Cardiac fibroblast (primary cell): ENCODE measurements around the gene HEATR5B.

Experiments
- DNase-seq, 2 donors: peaks; one replicate each; pipeline versions ENCODE4 v3.0.0 to v3.0.0-alpha.2; 2010; ENCODE audit warnings: low read depth in 2 of 2
- H3K4me3 ChIP-seq, 2 donors: replicated peaks in 1 of 2; 1 replicate in 1 of 2; 2 replicates in 1 of 2; pipeline ENCODE4 v1.5.1; 2011; ENCODE audit warnings: low read depth in 2 of 2, low read length in 2 of 2, mild to moderate bottlenecking in 2 of 2, moderate library complexity in 1 of 2
- TF ChIP-seq, protein P1 (sequence below): IDR thresholded peaks from one replicate; pipeline ENCODE4 v1.5.1; 2011; ENCODE audit warnings: low read depth, mild to moderate bottlenecking, low read length, inconsistent platforms

The HEATR5B gene

DNA sequence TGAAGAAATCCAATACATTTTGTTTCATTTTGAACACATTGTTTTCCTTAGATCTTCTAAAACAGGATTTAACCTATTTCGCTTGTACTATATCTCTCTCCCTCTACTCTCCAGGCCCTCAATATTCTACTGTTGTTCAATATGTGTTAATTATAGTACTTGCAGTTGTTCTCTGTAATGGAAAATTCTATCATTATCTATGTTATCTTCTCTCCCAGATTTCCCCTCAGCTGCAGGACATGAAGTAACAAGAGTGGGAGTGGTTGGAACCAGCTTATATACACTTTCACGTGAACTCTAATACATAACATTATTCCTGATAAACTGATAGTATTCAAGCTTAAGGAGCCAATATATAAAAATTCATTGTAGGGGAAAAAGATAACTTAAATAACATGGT, 110.9 kb downstream of the HEATR5B start:
- DNase-seq: peak in 1 of 2 donors; percentile 13
- TF ChIP-seq, protein P1, sequence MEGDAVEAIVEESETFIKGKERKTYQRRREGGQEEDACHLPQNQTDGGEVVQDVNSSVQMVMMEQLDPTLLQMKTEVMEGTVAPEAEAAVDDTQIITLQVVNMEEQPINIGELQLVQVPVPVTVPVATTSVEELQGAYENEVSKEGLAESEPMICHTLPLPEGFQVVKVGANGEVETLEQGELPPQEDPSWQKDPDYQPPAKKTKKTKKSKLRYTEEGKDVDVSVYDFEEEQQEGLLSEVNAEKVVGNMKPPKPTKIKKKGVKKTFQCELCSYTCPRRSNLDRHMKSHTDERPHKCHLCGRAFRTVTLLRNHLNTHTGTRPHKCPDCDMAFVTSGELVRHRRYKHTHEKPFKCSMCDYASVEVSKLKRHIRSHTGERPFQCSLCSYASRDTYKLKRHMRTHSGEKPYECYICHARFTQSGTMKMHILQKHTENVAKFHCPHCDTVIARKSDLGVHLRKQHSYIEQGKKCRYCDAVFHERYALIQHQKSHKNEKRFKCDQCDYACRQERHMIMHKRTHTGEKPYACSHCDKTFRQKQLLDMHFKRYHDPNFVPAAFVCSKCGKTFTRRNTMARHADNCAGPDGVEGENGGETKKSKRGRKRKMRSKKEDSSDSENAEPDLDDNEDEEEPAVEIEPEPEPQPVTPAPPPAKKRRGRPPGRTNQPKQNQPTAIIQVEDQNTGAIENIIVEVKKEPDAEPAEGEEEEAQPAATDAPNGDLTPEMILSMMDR: no peak
- no peak overlapping the region for H3K4me3 ChIP-seq

- H3K4me3 ChIP-seq: no peak overlapping the region
- no peak for DNase-seq
- TF ChIP-seq, protein P1: no peak
These were observed 112.2 kb downstream of the HEATR5B start for GRCh38 chr2:36971990-36972389.

DNA sequence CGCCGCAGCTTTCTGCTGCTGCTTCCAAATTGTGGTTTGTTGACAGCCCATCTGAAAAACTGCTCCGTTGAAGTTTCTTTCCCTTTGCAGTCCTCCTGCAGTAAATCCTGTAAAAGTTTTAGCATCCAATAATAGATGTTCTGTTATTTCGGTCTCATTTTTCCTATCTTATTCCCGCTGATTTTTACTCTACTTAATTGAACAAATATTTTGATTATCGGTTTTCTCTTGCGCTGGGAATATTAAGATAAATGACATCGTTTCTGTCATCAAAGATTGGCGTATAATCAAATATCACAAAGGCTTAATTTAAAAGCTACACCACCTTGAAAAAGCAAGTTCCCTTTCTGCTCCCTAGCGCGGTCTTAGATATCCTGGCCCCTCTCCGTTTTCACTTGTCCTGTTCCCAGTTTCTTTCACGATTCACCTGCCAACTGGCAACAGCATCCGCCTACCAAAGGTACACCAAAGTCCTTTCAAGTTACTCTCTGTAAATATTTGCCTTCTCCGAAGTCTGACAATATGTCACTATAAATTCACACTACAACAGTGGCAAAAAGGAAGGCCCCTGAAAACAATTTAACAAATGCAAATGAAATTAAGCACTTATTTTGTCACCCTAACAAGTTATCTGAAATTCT, 116.8 kb downstream of the HEATR5B start:
- peak overlapping the region; percentile 74 to 81 for H3K4me3 ChIP-seq

GRCh38 chr2:36966370-36967235, 117.6 kb downstream of the HEATR5B start, which contains the start of gene STRN:
Gene STRN (minus strand): TSS chr2:36966536. CDS start chr2:36966463, 73 bp downstream.
- TF ChIP-seq, protein P1: no peak
- DNase-seq: peak; percentile 94 to 98

More for the DNA sequence above, 116.8 kb downstream of the HEATR5B start:
- TF ChIP-seq, protein P1: no peak
- no peak for DNase-seq

DNA sequence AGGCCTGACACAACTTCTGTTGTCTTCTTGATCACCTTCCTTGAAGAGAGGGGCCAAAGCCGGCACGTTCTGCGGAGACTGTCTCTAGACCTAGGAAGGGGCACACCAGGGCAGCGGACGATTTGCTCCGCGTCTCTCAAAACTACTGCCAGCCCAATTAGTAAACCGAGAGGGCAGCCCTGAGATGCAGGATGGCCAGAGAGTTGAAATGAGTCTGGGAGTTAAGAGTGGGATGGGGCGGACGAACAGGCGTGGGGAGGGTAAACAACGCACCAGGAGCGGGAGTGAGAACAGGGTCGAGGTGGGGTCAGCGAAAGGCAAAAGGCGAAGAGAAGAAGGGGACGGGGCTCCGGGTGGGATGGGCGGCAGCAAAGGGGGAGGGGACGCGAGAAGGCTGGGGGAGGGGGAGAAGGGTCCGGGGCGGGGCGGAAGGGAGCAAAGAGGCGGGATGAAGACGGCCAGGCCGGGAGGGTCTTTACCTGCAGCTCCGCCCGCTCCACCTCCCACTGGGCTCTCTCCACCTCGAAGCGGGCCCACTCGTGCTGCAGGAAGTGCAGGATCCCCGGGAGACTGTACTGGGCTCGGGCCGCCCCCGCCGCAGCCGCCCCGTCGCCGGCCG, 118.3 kb downstream of the HEATR5B start:
- DNase-seq: no peak

More at GRCh38 chr2:36966370-36967235, 117.6 kb downstream of the HEATR5B start, which contains the start of gene STRN:
- peak within 1 kb of the TSS; percentile 81 to 85 for H3K4me3 ChIP-seq

GRCh38 chr2:36965206-36965605, 119.0 kb downstream of the HEATR5B start:
- peak overlapping the region; percentile 81 to 85 for H3K4me3 ChIP-seq
- DNase-seq: peak in 1 of 2 donors; percentile 11
- TF ChIP-seq, protein P1: no peak

More for the DNA sequence above, 118.3 kb downstream of the HEATR5B start:
- H3K4me3 ChIP-seq: peak overlapping the region; percentile 81 to 85
- TF ChIP-seq, protein P1: no peak
